Lung (tissue), 12 donors: ENCODE results near the gene CFAP97. TPM values are rescaled to one million over a fixed set of nuclear protein-coding genes. Genes with fewer than 3 reads are reported as not detected.
A peak's percentile ranks its signal among the peaks of the same experiment; 100 is the strongest.

Experiments
- ATAC-seq: fragments of 200-7000 bp; cut with Tn5 transposase; one replicate; pipeline ENCODE4 v1.9.1; 2020; ENCODE audit warnings: moderate number of reproducible peaks; ENCODE audit not compliant: insufficient read depth, low FRiP score
- DNase-seq, 3 donors: peaks; one replicate each; pipeline ENCODE4 v3.0.0-alpha.2; 2013 to 2017
- H3K27ac ChIP-seq, 2 donors: one replicate each; pipeline ENCODE4 v1.5.1; 2013; ENCODE audit warnings: mild to moderate bottlenecking in 2 of 2, moderate library complexity in 2 of 2, control low read depth in 1 of 2, inconsistent platforms in 1 of 2, low read depth in 1 of 2, low read length in 1 of 2
- H3K27me3 ChIP-seq, 3 donors: one replicate each; pipeline ENCODE4 v1.5.1; 2013; ENCODE audit warnings: low read length in 2 of 3; ENCODE audit not compliant: control insufficient read depth in 3 of 3, insufficient read depth in 3 of 3
- H3K36me3 ChIP-seq, 4 donors: one replicate each; pipeline ENCODE4 v1.5.1; 2013; ENCODE audit warnings: low read length in 4 of 4, mild to moderate bottlenecking in 1 of 4, moderate library complexity in 1 of 4; ENCODE audit not compliant: control insufficient read depth in 4 of 4, insufficient read depth in 4 of 4
- H3K4me1 ChIP-seq, 5 donors: one replicate each; pipeline ENCODE4 v1.5.1; 2013; ENCODE audit warnings: low read length in 5 of 5, mild to moderate bottlenecking in 2 of 5, moderate library complexity in 1 of 5; ENCODE audit not compliant: control insufficient read depth in 5 of 5, insufficient read depth in 5 of 5
- H3K4me3 ChIP-seq: one replicate; pipeline ENCODE4 v1.5.1; 2013; ENCODE audit warnings: mild to moderate bottlenecking, control low read depth, moderate library complexity
- H3K9ac ChIP-seq, 2 donors: one replicate each; pipeline ENCODE4 v1.5.1; 2013; ENCODE audit warnings: low read length in 2 of 2, control low read depth in 1 of 2; ENCODE audit not compliant: insufficient read depth in 1 of 2
- H3K9me3 ChIP-seq, 4 donors: one replicate each; pipeline ENCODE4 v1.5.1; 2013; ENCODE audit warnings: low read length in 3 of 4, mild to moderate bottlenecking in 1 of 4, moderate library complexity in 1 of 4; ENCODE audit not compliant: control insufficient read depth in 4 of 4, insufficient read depth in 3 of 4
- CTCF ChIP-seq: IDR thresholded peaks from 2 replicates; pipeline ENCODE4 v1.5.1; 2012; ENCODE audit warnings: mild to moderate bottlenecking; ENCODE audit errors: control extremely low read depth, extremely low read depth
- WGBS, 2 donors: extraction: QIAGEN DNeasy Blood & Tissue Kit; methylation state at CpG; one replicate each; pipeline ENCODE4 v1.1.7; 2013; 5-methylcytosine and 5-hydroxymethylcytosine counted together
- polyA plus RNA-seq, 2 donors: library from polyadenylated mRNA; stranded (reverse); fragments of 200-250 nt; gene quantifications; one replicate each; pipeline ENCODE4 v1.2.1, GENCODE V29; 2013
- total RNA-seq, 2 donors: library from RNA; depleted of rRNA in 1 of 2; stranded (reverse); fragments of >200 nt in 1 of 2; gene quantifications; one replicate each; pipeline ENCODE4 v1.2.1, GENCODE V29; 2014 to 2021
- donor health status: control.
- donor health status: control.
- donor health status: Bipolar disorder and iron deficiency.
- donor health status: healthy.
- donor health status: DM: yes; HTN: yes; CAD: no.

The CFAP97 gene
- total and polyA plus RNA-seq, 4 donors = 5.4 to 39.2 (median 22.0) TPM

GRCh38 chr4:185221912-185222311 lies 18.1 kb upstream of the CFAP97 start:
- 82 to 98% methylated on average over 10 of the region's 10 CpGs for WGBS, 2 donors
- H3K27me3 ChIP-seq = no peaks in the 10 kb centered on the region
- H3K27ac ChIP-seq = no peak overlapping the region
- DNase-seq = no peak
- TF ChIP-seq CTCF = no peak
- H3K4me3 ChIP-seq = no peak overlapping the region
- H3K9ac ChIP-seq = no peak overlapping the region
- no peaks in the 10 kb centered on the region for H3K36me3 ChIP-seq
- H3K9me3 ChIP-seq = peaks cover 0 to 2% (median 0%) of the 10 kb centered on the region in 4 donors
- ATAC-seq = no peak
- peaks cover 0 to 19% (median 5%) of the 10 kb centered on the region in 5 donors for H3K4me1 ChIP-seq

GRCh38 chr4:185221491-185221890 lies 17.7 kb upstream of the CFAP97 start:
- no peak for TF ChIP-seq CTCF
- Histone ChIP-seq H3K9me3 (peaks cover 0 to 2% (median 0%) of the 10 kb centered on the region in 4 donors), H3K27me3 (no peaks in the 10 kb centered on the region), H3K9ac (no peak overlapping the region), H3K27ac (no peak overlapping the region), H3K4me1 (peaks cover 0 to 20% (median 9%) of the 10 kb centered on the region in 5 donors), H3K36me3 (no peaks in the 10 kb centered on the region), H3K4me3 (no peak overlapping the region)
- DNase-seq (peak in 2 of 3 donors; percentile 20 to 44), ATAC-seq (no peak)
- WGBS, 2 donors = 62 to 77% methylated on average over 2 of the region's 2 CpGs

- DNase-seq (peak; percentile 80 to 92 (median 90)), ATAC-seq (no peak)
- no peaks in the 10 kb centered on the region for H3K36me3 ChIP-seq
- 49 to 50% methylated on average over 3 of the region's 3 CpGs for WGBS, 2 donors
- H3K27ac ChIP-seq = no peak overlapping the region
- H3K4me3 ChIP-seq = no peak overlapping the region
- TF ChIP-seq CTCF = no peak
- peaks cover 0 to 20% (median 9%) of the 10 kb centered on the region in 5 donors for H3K4me1 ChIP-seq
- peaks cover 0 to 2% (median 0%) of the 10 kb centered on the region in 4 donors for H3K9me3 ChIP-seq
- no peaks in the 10 kb centered on the region for H3K27me3 ChIP-seq
- H3K9ac ChIP-seq = no peak overlapping the region
Measured at GRCh38 chr4:185219551-185220344, 15.9 kb upstream of the CFAP97 start.
